Stimulated activated naive CD8-positive, alpha-beta T cell treated with anti-CD3 and anti-CD28 coated beads, Interleukin-15, Interleukin-2, amounts not matched to agents 100 U/mL and 50 U/mL, for 24 hours (primary cell): ENCODE data around the gene ARHGAP45.

ENCODE experiments used
- ATAC-seq: fragments of 150-1000 bp; cut with Tn5 transposase; one replicate; pipeline ENCODE4 v1.10.0; 2021
- DNase-seq: peaks from one replicate; pipeline ENCODE4 v3.0.0; 2021

Gene ARHGAP45

GRCh38 chr19:1070931-1071791 lies 4.2 kb downstream of the ARHGAP45 start:
- DNase-seq = no peak
- no peak for ATAC-seq

GRCh38 chr19:1072371-1073015 lies 5.5 kb downstream of the ARHGAP45 start:
- ATAC-seq (no peak), DNase-seq (no peak)

GRCh38 chr19:1073063-1073955 lies 6.3 kb downstream of the ARHGAP45 start:
- DNase-seq (no peak), ATAC-seq (no peak)

- no peak for ATAC-seq
Measured at GRCh38 chr19:1073956-1074517, 7.1 kb downstream of the ARHGAP45 start.

GRCh38 chr19:1074544-1075283 lies 7.7 kb downstream of the ARHGAP45 start:
- ATAC-seq = peak; percentile 17
- DNase-seq = peak; percentile 86

More at GRCh38 chr19:1073956-1074517, 7.1 kb downstream of the ARHGAP45 start:
- no peak for DNase-seq

- DNase-seq (no peak), ATAC-seq (no peak)
Measured at GRCh38 chr19:1076046-1076386, 9.0 kb downstream of the ARHGAP45 start.

GRCh38 chr19:1076951-1077350 lies 10.0 kb downstream of the ARHGAP45 start:
- DNase-seq = peak; percentile 87
- ATAC-seq = peak; percentile 84

- peak; percentile 81 for DNase-seq
Measured at GRCh38 chr19:1079566-1080111, 12.7 kb downstream of the ARHGAP45 start.

GRCh38 chr19:1080360-1081161 lies 13.6 kb downstream of the ARHGAP45 start:
- no peak for ATAC-seq

More at GRCh38 chr19:1079566-1080111, 12.7 kb downstream of the ARHGAP45 start:
- ATAC-seq = no peak

DNA sequence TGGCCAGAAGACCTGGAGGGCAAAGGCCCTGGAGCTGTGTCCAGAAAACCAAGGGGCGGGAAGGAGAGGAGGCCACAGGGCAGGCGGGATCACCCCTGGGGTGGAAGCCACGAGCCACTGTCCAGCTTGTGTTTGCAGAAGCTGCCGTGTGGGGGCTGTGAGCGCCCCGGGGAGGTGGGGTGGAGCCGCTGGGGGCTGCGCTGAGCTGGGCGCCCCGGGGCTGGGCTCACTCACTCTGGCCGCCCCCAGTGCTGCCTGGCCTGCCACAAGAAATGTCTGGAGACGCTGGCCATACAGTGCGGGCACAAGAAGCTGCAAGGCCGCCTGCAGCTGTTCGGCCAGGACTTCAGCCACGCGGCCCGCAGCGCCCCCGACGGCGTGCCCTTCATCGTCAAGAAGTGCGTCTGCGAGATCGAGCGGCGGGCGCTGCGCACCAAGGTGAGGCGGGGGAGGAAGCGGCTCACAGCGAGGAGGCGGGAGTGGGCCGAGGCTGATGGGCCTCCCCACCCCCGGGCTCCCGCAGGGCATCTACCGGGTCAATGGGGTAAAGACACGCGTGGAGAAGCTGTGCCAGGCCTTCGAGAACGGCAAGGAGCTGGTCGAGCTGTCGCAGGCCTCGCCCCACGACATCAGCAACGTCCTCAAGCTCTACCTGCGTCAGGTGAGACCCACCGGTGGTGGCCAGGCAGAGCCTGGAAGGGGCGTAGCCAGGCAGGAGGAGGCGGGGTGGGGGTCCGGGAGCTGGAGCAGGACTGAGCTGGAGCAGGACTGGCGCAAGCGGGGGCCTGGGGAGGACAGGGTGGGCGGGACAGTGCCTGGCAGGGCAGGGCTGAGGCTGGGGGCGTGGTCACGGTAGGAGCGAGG lies 14.6 kb downstream of the ARHGAP45 start:
- ATAC-seq = no peak
- DNase-seq = no peak

More at GRCh38 chr19:1080360-1081161, 13.6 kb downstream of the ARHGAP45 start:
- no peak for DNase-seq

- peak; percentile 67 for ATAC-seq
Measured at GRCh38 chr19:1082165-1082927, 15.4 kb downstream of the ARHGAP45 start.

GRCh38 chr19:1082928-1083816 lies 16.2 kb downstream of the ARHGAP45 start:
- no peak for ATAC-seq
- no peak for DNase-seq

More at GRCh38 chr19:1082165-1082927, 15.4 kb downstream of the ARHGAP45 start:
- peak; percentile 82 for DNase-seq

DNA sequence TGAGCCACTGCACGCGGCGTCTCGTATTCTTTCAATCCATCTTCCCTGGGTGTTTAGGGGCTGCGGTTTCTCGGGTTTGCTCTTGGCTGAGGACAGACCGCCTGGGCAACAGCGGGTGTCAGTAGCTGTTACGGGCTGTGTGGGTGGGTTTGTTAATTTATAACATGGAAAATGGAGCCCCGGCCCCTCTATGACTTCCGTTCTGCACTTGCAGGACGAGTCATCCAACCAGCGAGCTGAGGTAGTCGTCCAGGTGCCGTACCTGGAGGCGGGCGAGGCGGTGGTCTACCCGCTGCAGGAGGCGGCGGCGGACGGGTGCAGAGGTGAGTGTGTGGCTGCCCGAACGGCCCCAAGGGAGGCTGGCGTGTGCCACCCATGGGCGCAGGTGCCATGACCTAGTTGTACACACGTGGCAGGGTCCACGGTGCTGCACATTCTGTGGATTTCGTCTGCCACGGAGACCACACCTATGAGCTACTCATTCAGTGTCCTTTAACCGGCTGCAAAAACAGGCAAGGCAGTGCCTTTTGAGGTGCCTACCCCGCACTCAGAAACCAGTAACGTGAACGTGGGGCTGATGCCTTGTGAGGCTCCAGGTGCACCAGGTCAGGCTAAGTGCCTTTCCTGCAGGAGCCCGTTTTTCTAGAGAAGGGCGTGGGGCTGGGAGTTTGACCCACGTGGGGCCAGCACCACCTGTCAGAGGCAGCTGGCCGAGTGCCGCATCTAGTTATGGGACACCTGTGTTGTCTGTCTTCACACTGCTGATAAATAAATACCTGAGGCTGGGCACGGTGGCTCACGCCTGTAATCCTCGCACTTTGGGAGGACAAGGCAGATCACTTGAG lies 17.3 kb downstream of the ARHGAP45 start:
- DNase-seq (no peak), ATAC-seq (no peak)

DNA sequence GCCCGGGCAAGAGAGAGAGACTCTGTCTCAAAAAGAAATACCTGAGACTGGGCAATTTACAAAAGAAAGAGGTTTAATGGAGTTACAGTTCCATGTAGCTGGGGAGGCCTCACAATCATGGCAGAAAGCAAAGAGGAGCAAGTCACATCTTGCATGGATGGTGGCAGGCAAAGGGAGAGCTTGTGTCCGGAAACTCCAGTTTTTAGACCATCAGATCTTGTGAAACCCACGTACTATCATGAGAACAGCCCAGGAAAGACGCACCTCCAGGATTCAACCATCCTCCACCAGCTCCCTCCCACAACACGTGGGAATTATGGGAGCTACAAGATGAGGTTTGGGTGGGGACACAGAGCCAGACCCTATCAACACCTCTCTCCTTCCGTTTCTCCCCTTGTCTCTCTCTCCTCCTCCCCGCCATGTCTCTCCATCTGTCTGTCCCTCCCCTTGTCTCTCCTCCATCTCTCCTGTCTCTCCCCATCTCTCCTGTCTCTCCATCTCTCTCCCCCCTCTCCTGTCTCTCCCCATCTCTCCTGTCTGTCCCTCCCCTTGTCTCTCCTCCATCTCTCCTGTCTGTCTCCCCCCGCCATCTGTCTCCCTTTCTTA lies 18.2 kb downstream of the ARHGAP45 start:
- DNase-seq (no peak), ATAC-seq (no peak)

DNA sequence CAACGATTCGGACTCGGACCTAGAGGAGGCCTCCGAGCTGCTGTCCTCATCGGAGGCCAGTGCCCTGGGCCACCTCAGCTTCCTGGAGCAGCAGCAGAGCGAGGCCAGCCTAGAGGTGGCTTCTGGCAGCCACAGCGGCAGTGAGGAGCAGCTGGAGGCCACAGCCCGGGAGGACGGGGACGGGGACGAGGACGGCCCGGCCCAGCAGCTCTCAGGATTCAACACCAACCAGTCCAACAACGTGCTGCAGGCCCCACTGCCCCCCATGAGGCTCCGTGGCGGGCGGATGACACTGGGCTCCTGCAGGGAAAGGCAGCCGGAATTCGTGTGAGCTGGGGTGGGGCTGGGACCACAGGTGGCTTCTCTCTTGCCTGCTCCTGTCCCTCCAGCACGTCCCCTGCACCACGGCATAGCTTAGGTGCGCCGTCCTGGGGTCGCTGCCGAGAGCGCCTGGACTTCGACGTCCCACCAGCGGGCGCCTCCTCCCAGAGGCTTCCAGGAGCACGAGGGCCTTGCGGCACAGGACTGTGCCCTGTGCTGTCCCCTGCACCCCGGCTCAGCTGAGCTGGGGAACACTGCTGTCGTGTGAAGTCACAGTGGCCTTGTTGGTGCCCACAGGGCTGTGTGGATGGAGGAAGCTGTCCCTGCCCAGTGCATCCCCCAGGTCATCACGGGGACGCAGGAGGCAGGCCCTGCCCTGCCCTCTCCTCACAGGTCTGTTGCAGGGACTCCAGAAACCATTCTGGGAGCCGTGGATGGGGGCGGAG lies 18.9 kb downstream of the ARHGAP45 start:
- no peak for DNase-seq
- ATAC-seq = no peak
